KOPT-K1 (cell line): ENCODE measurements around the gene SLC1A6.

Experiments
- H3K27ac ChIP-seq: fragments of 200-600 bp; sonication (generic); 2 replicates; pipeline ENCODE4 v1.5.1; 2016; ENCODE audit warnings: antibody characterized with exemption, mild to moderate bottlenecking, low read depth, low read length; ENCODE audit not compliant: poor library complexity, severe bottlenecking
- H3K36me3 ChIP-seq: fragments of 200-600 bp; sonication (generic); 2 replicates; pipeline ENCODE4 v1.5.1; 2017; ENCODE audit warnings: antibody characterized with exemption, mild to moderate bottlenecking, low read length, moderate library complexity; ENCODE audit not compliant: insufficient read depth
- H3K9me3 ChIP-seq: fragments of 200-600 bp; sonication (generic); 2 replicates; pipeline ENCODE4 v1.5.1; 2017; ENCODE audit warnings: antibody characterized with exemption, low read length, mild to moderate bottlenecking; ENCODE audit not compliant: insufficient read depth, poor library complexity, severe bottlenecking

The SLC1A6 gene

GRCh38 chr19:14940266-14940665, 39.4 kb downstream of the SLC1A6 start:
- Histone ChIP-seq H3K36me3 (no peaks in the 10 kb centered on the region), H3K9me3 (no peaks in the 10 kb centered on the region), H3K27ac (no peak overlapping the region)

GRCh38 chr19:14933506-14933905, 46.2 kb downstream of the SLC1A6 start:
- Histone ChIP-seq H3K27ac (no peak overlapping the region), H3K9me3 (no peaks in the 10 kb centered on the region), H3K36me3 (no peaks in the 10 kb centered on the region)

GRCh38 chr19:14916848-14917247, 62.8 kb downstream of the SLC1A6 start:
- H3K27ac ChIP-seq, result no peak overlapping the region
- no peaks in the 10 kb centered on the region for H3K36me3 ChIP-seq
- H3K9me3 ChIP-seq, result peaks cover 13% of the 10 kb centered on the region

GRCh38 chr19:14915116-14915515, 64.5 kb downstream of the SLC1A6 start:
- H3K36me3 ChIP-seq, result no peaks in the 10 kb centered on the region
- no peak overlapping the region for H3K27ac ChIP-seq
- peaks cover 13% of the 10 kb centered on the region for H3K9me3 ChIP-seq

GRCh38 chr19:14906711-14907110, 73.0 kb downstream of the SLC1A6 start:
- no peaks in the 10 kb centered on the region for H3K36me3 ChIP-seq
- H3K9me3 ChIP-seq, result no peaks in the 10 kb centered on the region

GRCh38 chr19:14901675-14902260, 77.9 kb downstream of the SLC1A6 start:
- Histone ChIP-seq H3K36me3 (no peaks in the 10 kb centered on the region), H3K9me3 (no peaks in the 10 kb centered on the region), H3K27ac (no peak overlapping the region)

More at GRCh38 chr19:14906711-14907110, 73.0 kb downstream of the SLC1A6 start:
- H3K27ac ChIP-seq, result no peak overlapping the region
